Bronchial epithelial cell (primary cell): ENCODE results near the gene KRTAP10-12. TPM values are rescaled to one million over a fixed set of nuclear protein-coding genes. Genes with fewer than 3 reads are reported as not detected.

ENCODE experiments used
- DNase-seq: peaks from one replicate; pipeline ENCODE4 v3.0.0-alpha.2; 2010; ENCODE audit warnings: low read depth
- FAIRE-seq: peaks from 2 replicates; lab custom pipeline; 2011; peaks lifted over from hg19 to GRCh38; lab: Jason Lieb, UNC
- H3K27me3 ChIP-seq: 2 replicates; pipeline ENCODE4 v1.5.1; 2011; ENCODE audit warnings: low read length; ENCODE audit not compliant: control insufficient read depth, insufficient read depth
- H3K36me3 ChIP-seq: 2 replicates; pipeline ENCODE4 v1.5.1; 2011; ENCODE audit warnings: low read length; ENCODE audit not compliant: control insufficient read depth, insufficient read depth
- H3K4me3 ChIP-seq: 2 replicates; pipeline ENCODE4 v1.5.1; 2011; ENCODE audit warnings: mild to moderate bottlenecking, low read depth, low read length, control low read depth
- CTCF ChIP-seq: IDR thresholded peaks from 2 replicates; pipeline ENCODE4 v1.5.1; 2011; ENCODE audit warnings: mild to moderate bottlenecking, moderate library complexity, low read length, control low read depth, inconsistent platforms; ENCODE audit not compliant: insufficient read depth, severe bottlenecking
- total RNA-seq: library from RNA; depleted of rRNA; stranded (reverse); fragments of >200 nt; gene quantifications from 2 replicates; pipeline ENCODE4 v1.2.1, GENCODE V29; 2014

Gene KRTAP10-12
- total RNA-seq, 1 donor from 2014 or later = not detected

DNA sequence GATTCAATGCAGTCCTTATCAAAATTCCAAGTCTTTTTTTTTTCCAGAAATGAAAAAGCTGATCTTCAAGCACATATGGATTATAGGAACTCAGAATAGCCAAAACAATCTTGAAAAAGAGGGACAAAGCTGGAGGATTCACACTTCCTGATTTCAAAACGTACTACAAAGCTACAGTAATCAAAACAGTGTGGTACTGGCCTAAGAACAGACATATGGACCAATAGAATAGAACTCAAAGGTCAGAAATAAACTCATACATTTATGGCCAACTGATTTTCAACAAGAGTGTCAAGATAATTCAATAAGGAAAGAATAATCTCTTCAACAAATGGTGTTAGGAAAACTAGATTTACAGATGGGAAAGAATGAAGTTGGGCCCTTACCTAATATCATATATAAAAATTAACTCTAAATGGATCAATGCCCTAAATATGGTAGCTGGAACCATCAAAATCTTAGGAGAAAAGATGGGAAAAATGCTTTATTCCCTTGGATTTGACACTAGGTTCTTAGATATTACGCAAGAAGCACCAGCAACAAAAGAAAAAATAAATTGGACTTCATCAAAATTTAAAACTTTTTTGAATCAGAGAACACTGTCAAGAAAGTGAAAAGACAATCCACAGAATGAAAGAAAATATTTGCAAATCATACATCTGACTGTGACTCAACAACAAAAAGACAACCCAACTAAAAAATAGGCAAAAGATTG, 4.0 kb upstream of the KRTAP10-12 start:
- Histone ChIP-seq H3K4me3 (no peak overlapping the region), H3K27me3 (no peaks in the 10 kb centered on the region), H3K36me3 (no peaks in the 10 kb centered on the region)
- TF ChIP-seq CTCF = no peak
- FAIRE-seq (no peak), DNase-seq (no peak)

GRCh38 chr21:44694776-44695175, 2.2 kb upstream of the KRTAP10-12 start:
- H3K27me3 ChIP-seq = no peaks in the 10 kb centered on the region
- no peak for TF ChIP-seq CTCF
- no peak for FAIRE-seq
- H3K36me3 ChIP-seq = no peaks in the 10 kb centered on the region
- no peak for DNase-seq
- no peak overlapping the region for H3K4me3 ChIP-seq

- no peak for FAIRE-seq
- no peak for DNase-seq
- H3K4me3 ChIP-seq = no peak overlapping the region
- TF ChIP-seq CTCF = no peak
- H3K36me3 ChIP-seq = no peaks in the 10 kb centered on the region
- no peaks in the 10 kb centered on the region for H3K27me3 ChIP-seq
These were observed 1.8 kb upstream of the KRTAP10-12 start for GRCh38 chr21:44695184-44695583.

- DNase-seq (no peak), FAIRE-seq (no peak)
- no peaks in the 10 kb centered on the region for H3K27me3 ChIP-seq
- no peak overlapping the region for H3K4me3 ChIP-seq
- TF ChIP-seq CTCF = no peak
- no peaks in the 10 kb centered on the region for H3K36me3 ChIP-seq
These were observed 1.3 kb upstream of the KRTAP10-12 start for GRCh38 chr21:44695641-44696040.

DNA sequence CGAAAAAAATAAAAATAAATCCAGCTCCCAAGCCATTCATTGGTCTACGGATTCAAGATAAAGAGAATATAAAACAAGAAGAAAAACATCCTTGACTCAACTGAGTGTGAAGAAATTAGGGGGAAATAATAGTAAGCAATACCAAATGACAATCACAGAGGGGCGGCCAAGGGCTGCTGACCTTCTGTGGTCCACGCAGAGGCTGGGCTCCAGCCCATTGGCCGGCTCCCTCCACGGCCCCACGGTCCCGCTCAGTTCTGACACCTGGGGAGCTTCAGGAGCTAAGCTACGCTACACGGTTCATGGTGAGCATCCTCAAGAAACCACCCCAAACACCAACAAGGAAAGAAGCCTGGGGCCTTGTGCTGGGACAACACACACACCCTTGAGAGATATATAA, 400 bp upstream of the KRTAP10-12 start:
- Histone ChIP-seq H3K4me3 (no peak overlapping the region), H3K36me3 (no peaks in the 10 kb centered on the region), H3K27me3 (no peaks in the 10 kb centered on the region)
- FAIRE-seq = no peak
- no peak for TF ChIP-seq CTCF
- no peak for DNase-seq
